HepG2 (cell line): ENCODE results near the gene ATRIP. TPM values are rescaled to one million over a fixed set of nuclear protein-coding genes. Genes with fewer than 3 reads are reported as not detected.

Source experiments
- ATAC-seq: fragments of 200-7000 bp; cut with Tn5 transposase; 3 replicates; pipeline ENCODE4 v1.9.1; 2020; ENCODE audit warnings: mild to moderate bottlenecking, moderate library complexity
- BruUV-seq: library from RNA; stranded (reverse); fragments of 400-500 nt; replicated peaks from 2 replicates; lab custom pipeline; 2021; lab: Mats Ljungman, UMichigan
- CTCF ChIA-PET: fragments of 300-600 bp; formaldehyde crosslinking; extraction: SDS; loops from one replicate; lab custom pipeline; 2021; ENCODE audit warnings: low total read pairs, inconsistent platforms, low intra/inter-chr PET ratio; lab: Yijun Ruan, JAX
- POLR2A ChIA-PET: fragments of 350-600 bp; sonication (Branson Sonifier 250); formaldehyde crosslinking; loops from one replicate; lab custom pipeline; 2020; ENCODE audit warnings: antibody characterized with exemption, inconsistent platforms; lab: Yijun Ruan, JAX
- DNase-seq: peaks from one replicate; pipeline ENCODE4 v3.0.0-alpha.2; 2015; ENCODE audit warnings: low spot score
- FAIRE-seq: peaks from 3 replicates; lab custom pipeline; 2011; peaks lifted over from hg19 to GRCh38; lab: Jason Lieb, UNC
- H2AFZ ChIP-seq: one replicate; pipeline ENCODE4 v1.6.1; 2011; ENCODE audit warnings: low read length, inconsistent platforms
- H3K27ac ChIP-seq: fragments of 300-600 bp; 3 replicates; pipeline ENCODE4 v1.8.0; 2011; ENCODE audit warnings: mixed run types, mild to moderate bottlenecking, mixed read lengths, low read length, inconsistent platforms; ENCODE audit not compliant: insufficient read depth; ENCODE audit errors: extremely low read length
- H3K27me3 ChIP-seq, 2 experiments: fragments of 200-600 bp in 1 of 2; 2 replicates in 1 of 2; 3 replicates in 1 of 2; pipeline versions ENCODE4 v1.6.0 to v1.8.0; 2011; ENCODE audit warnings: low read length in 2 of 2, mild to moderate bottlenecking in 2 of 2, moderate library complexity in 2 of 2, inconsistent platforms in 1 of 2; ENCODE audit not compliant: insufficient read depth in 2 of 2, control insufficient read depth in 1 of 2
- H3K36me3 ChIP-seq, 2 experiments: fragments of 200-600 bp in 1 of 2; replicated peaks in 1 of 2; 2 replicates in 1 of 2; 3 replicates in 1 of 2; pipeline versions ENCODE4 v1.5.1 to v1.8.0; 2011; ENCODE audit warnings: low read length in 2 of 2, inconsistent platforms in 1 of 2; ENCODE audit not compliant: insufficient read depth in 2 of 2, control insufficient read depth in 1 of 2
- H3K4me1 ChIP-seq: 2 replicates; pipeline ENCODE4 v1.5.1; 2012; ENCODE audit warnings: low read length, inconsistent platforms; ENCODE audit not compliant: insufficient read depth
- H3K4me2 ChIP-seq: 2 replicates; pipeline ENCODE4 v1.6.0; 2011; ENCODE audit warnings: low read depth, low read length, inconsistent platforms
- H3K4me3 ChIP-seq, 3 experiments: fragments of 200-600 bp in 1 of 3; sonication (generic), shearing (Covaris generic) in 1 of 3; replicated peaks in 1 of 3; 2 replicates each; pipeline ENCODE4 v1.5.1; 2011 to 2016; ENCODE audit warnings: low read length in 3 of 3, inconsistent platforms in 2 of 3, low read depth in 2 of 3, mild to moderate bottlenecking in 2 of 3, control low read depth in 1 of 3, mixed read lengths in 1 of 3; ENCODE audit not compliant: insufficient read depth in 1 of 3
- H3K79me2 ChIP-seq: one replicate; pipeline ENCODE4 v1.6.1; 2011; ENCODE audit warnings: low read length, inconsistent platforms; ENCODE audit not compliant: insufficient read depth
- H3K9ac ChIP-seq: 2 replicates; pipeline ENCODE4 v1.6.0; 2011; ENCODE audit warnings: mild to moderate bottlenecking, low read depth, low read length, inconsistent platforms; ENCODE audit not compliant: insufficient read depth
- H3K9me3 ChIP-seq: 2 replicates; pipeline ENCODE4 v1.5.1; 2012; ENCODE audit warnings: mild to moderate bottlenecking, low read length
- H4K20me1 ChIP-seq: 2 replicates; pipeline ENCODE4 v1.6.0; 2011; ENCODE audit warnings: inconsistent platforms, mild to moderate bottlenecking, low read length, moderate library complexity; ENCODE audit not compliant: insufficient read depth
- ARID3A ChIP-seq: IDR thresholded peaks from 2 replicates; pipeline ENCODE4 v1.6.1; 2012; ENCODE audit warnings: low read depth, low read length, improper control_type of control experiment
- GATAD1 ChIP-seq: IDR thresholded peaks from 2 replicates; pipeline ENCODE4 v1.6.1; 2016; ENCODE audit warnings: missing genetic modification reagents, missing compliant biosample characterization
- JUND ChIP-seq: sonication (generic); formaldehyde crosslinking; IDR thresholded peaks from 2 replicates; pipeline ENCODE4 v1.8.0; 2022; ENCODE audit warnings: mild to moderate bottlenecking, missing genetic modification reagents
- LCORL ChIP-seq, 2 experiments: fragments of 450-650 bp in 1 of 2; sonication (generic) in 1 of 2; formaldehyde crosslinking in 1 of 2; IDR thresholded peaks; 2 replicates each; pipeline versions ENCODE4 v1.5.0 to v1.6.1; 2017 to 2020; ENCODE audit warnings: antibody characterized with exemption in 1 of 2, missing genetic modification reagents in 1 of 2
- MAF1 ChIP-seq: sonication (generic); formaldehyde crosslinking; IDR thresholded peaks from 2 replicates; pipeline ENCODE4 v1.5.0; 2020; ENCODE audit warnings: missing genetic modification reagents, borderline replicate concordance
- MIXL1 ChIP-seq: IDR thresholded peaks from 2 replicates; pipeline ENCODE4 v1.6.1; 2016
- NAIF1 ChIP-seq: sonication (generic); formaldehyde crosslinking; IDR thresholded peaks from 2 replicates; pipeline ENCODE4 v1.5.0; 2020; ENCODE audit warnings: mild to moderate bottlenecking, missing genetic modification reagents, borderline replicate concordance
- POLR2AphosphoS2 ChIP-seq: IDR thresholded peaks from 2 replicates; pipeline ENCODE4 v1.6.1; 2011; ENCODE audit warnings: low read depth, low read length, improper control_type of control experiment
- PPARG ChIP-seq: conservative IDR thresholded peaks from 2 replicates; pipeline ENCODE4 v1.6.1; 2016; ENCODE audit warnings: missing biosample characterization, missing genetic modification reagents
- RXRB ChIP-seq: IDR thresholded peaks from 2 replicates; pipeline ENCODE4 v1.6.1; 2016; ENCODE audit warnings: borderline replicate concordance, missing genetic modification reagents, missing compliant biosample characterization
- SOX13 ChIP-seq, 3 experiments: fragments of 450-650 bp in 1 of 3; sonication (generic) in 1 of 3; formaldehyde crosslinking in 1 of 3; IDR thresholded peaks in 2 of 3; conservative IDR thresholded peaks in 1 of 3; 2 replicates each; pipeline versions ENCODE4 v1.5.0 to v1.6.1; 2016 to 2020; ENCODE audit warnings: antibody characterized with exemption in 1 of 3, mild to moderate bottlenecking in 1 of 3, missing compliant biosample characterization in 1 of 3, missing genetic modification reagents in 1 of 3, moderate library complexity in 1 of 3
- TOE1 ChIP-seq: sonication (generic); formaldehyde crosslinking; IDR thresholded peaks from 2 replicates; pipeline ENCODE4 v1.4.0; 2020; ENCODE audit warnings: mild to moderate bottlenecking, missing genetic modification reagents
- XRCC5 ChIP-seq: fragments of 200-400 bp; formaldehyde crosslinking; optimal IDR thresholded peaks from 2 replicates; pipeline ENCODE3; 2017; ENCODE audit warnings: mild to moderate bottlenecking, low read length
- ZMYM4 ChIP-seq: sonication (generic); formaldehyde crosslinking; IDR thresholded peaks from 2 replicates; pipeline ENCODE4 v1.8.1; 2023; ENCODE audit warnings: mild to moderate bottlenecking, missing genetic modification reagents
- ZNF160 ChIP-seq: sonication (generic); formaldehyde crosslinking; IDR thresholded peaks from 2 replicates; pipeline ENCODE4 v1.8.0; 2022; ENCODE audit warnings: mild to moderate bottlenecking, inconsistent platforms, missing genetic modification reagents
- ZNF580 ChIP-seq: IDR thresholded peaks from 2 replicates; pipeline ENCODE4 v1.6.1; 2016; ENCODE audit warnings: low read depth, borderline replicate concordance
- ZNF598 ChIP-seq: sonication (generic); formaldehyde crosslinking; IDR thresholded peaks from 2 replicates; pipeline ENCODE4 v1.5.1; 2020; ENCODE audit warnings: mild to moderate bottlenecking, missing genetic modification reagents, borderline replicate concordance
- ZNF672 ChIP-seq: sonication (generic); formaldehyde crosslinking; IDR thresholded peaks from 2 replicates; pipeline ENCODE4 v1.8.1; 2022; ENCODE audit warnings: missing genetic modification reagents
- ZNF792 ChIP-seq: IDR thresholded peaks from 2 replicates; pipeline ENCODE4 v1.6.1; 2016
- ZNF816 ChIP-seq: sonication (generic); formaldehyde crosslinking; IDR thresholded peaks from 2 replicates; pipeline ENCODE4 v1.8.0; 2022; ENCODE audit warnings: missing genetic modification reagents, mild to moderate bottlenecking, borderline replicate concordance
- WGBS: methylation state at CpG from one replicate; pipeline ENCODE4 v1.1.6; 2017; ENCODE audit warnings: low lambda C conversion rate; 5-methylcytosine and 5-hydroxymethylcytosine counted together
- in situ Hi-C: cut with HindIII; loops from 2 replicates; pipeline ENCODE4 v1.10.0; 2017; ENCODE audit warnings: low pct_unique_long_range_greater_than_20kb; ENCODE audit not compliant: extremely low pct_ligation_motif_present
- intact Hi-C: fragments of 100-400 bp; cut with micrococcal nuclease; formaldehyde crosslinking; loops from one replicate; pipeline ENCODE4 v1.10.0; 2022; ENCODE audit not compliant: unreplicated experiment
- polyA plus RNA-seq, 8 experiments: library from polyadenylated mRNA; depleted of rRNA in 3 of 8; stranded (reverse) in 7 of 8; unstranded in 1 of 8; fragments of >200 nt; fragmentation: Illumina TruSeq in 4 of 8; extraction: Trizol in 4 of 8; gene quantifications; 2 replicates each; pipeline versions ENCODE4 v1.2.1 to v1.2.3, GENCODE V29; 2011 to 2016; ENCODE audit warnings: low read depth in 4 of 8, missing spikeins in 1 of 8, mixed read lengths in 1 of 8; ENCODE audit not compliant: insufficient read depth in 1 of 8
- total RNA-seq, 5 experiments: library from RNA; depleted of rRNA; stranded (reverse); fragments of >200 nt; fragmentation: Illumina TruSeq; extraction: Trizol; gene quantifications; 2 replicates each; pipeline ENCODE4 v1.2.3, GENCODE V29; 2016; ENCODE audit warnings: low read depth in 1 of 5
- TF ChIP-seq, protein P1 (sequence below): IDR thresholded peaks from 2 replicates; pipeline ENCODE4 v1.6.1; 2016; ENCODE audit warnings: mild to moderate bottlenecking

The ATRIP gene
- total and polyA plus RNA-seq, 2 of the 13 experiments (the other 11 are each of a cell fraction or from before 2014, with no cell fraction given): 5.1 to 12.5 TPM

DNA sequence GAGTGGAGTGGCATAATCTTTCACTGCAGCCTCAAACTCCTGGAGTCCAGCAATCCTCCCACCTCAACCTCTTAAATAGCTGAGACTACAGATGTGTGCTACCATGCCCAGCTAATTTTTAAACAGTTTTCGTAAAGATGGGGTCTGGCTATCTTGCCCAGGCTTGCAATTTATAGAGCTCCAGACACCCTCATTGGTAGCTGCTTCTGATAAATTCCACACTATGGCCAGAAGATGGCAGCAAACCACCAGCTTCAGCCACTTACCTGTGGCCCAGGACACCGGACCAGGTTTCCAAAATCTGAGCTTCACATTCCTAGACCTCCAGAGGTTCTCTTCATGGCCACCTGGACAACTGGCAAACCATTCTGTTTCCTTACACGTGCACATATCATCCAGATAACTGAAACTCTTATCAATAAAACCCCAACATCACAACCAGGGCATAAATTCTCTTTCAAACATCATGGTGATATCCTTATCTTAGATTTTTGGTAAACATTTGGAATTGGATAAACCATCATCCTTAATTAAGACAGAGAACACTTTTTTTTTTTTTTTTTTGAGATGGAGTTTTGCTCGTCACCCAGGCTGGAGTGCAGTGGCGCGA, 45.6 kb upstream of the ATRIP start:
- Histone ChIP-seq H3K27me3 (no peaks in the 10 kb centered on the region), H3K36me3 (peaks cover 21 to 27% of the 10 kb centered on the region in 2 experiments; a peak in 4 of 5 replicates), H3K9me3 (no peaks in the 10 kb centered on the region), H3K4me2 (no peak overlapping the region), H3K27ac (no peak overlapping the region), H3K4me3 (no peak overlapping the region), H3K9ac (no peak overlapping the region), H3K4me1 (peaks cover 17% of the 10 kb centered on the region), H2AFZ (no peak overlapping the region), H3K79me2 (no peaks in the 10 kb centered on the region), H4K20me1 (peaks cover 4% of the 10 kb centered on the region; the same call in 1 of the 2 replicates)
- in situ Hi-C loops: loop anchor here (5.0 kb wide), 1 partner anchor 36 kb away; no protein-coding TSS in a partner anchor
- POLR2A ChIA-PET: interaction anchor here (0.7 to 4.0 kb wide), 10 partner anchors 8 to 160 kb away, joined by 3 to 71 read pairs (median 8); partner anchors contain the start of genes CCDC51, PLXNB1, TMA7 and ZNF589
- CTCF ChIA-PET: interaction anchor here (1.3 to 4.8 kb wide), 3 partner anchors 34 to 127 kb away, joined by 5 to 117 read pairs (median 9); partner anchors contain the start of genes CCDC51 and TMA7
- DNase-seq: peak; percentile 73
- intact Hi-C loops: loop anchor here (1.0 to 2.0 kb wide), 2 partner anchors 35 to 126 kb away; no protein-coding TSS in a partner anchor
- WGBS: 70% methylated on average over 6 of the region's 6 CpGs
- peak; percentile 87 for FAIRE-seq
- BruUV-seq: TSS peak; percentile 25
- ATAC-seq: peak; percentile 17
- TF ChIP-seq ZNF580 (CRISPR knock-in tag) (0 out of 2 replicates have a peak, but pooled peaks have one; percentile 28), ZNF598 (CRISPR knock-in tag) (no peak), ZNF672 (CRISPR knock-in tag) (no peak), RXRB (peak; percentile 43; the same call in 1 of the 2 replicates), POLR2AphosphoS2 (0 out of 2 replicates have a peak, but pooled peaks have one; percentile 39), XRCC5 (peak; percentile 45), JUND (CRISPR knock-in tag) (no peak), ZNF160 (CRISPR knock-in tag) (no peak), TOE1 (CRISPR knock-in tag) (no peak), LCORL (IDR thresholded peaks at IDR 0.05) (no peak), LCORL (CRISPR knock-in tag; IDR thresholded peaks at IDR 0.05) (0 out of 2 replicates have a peak, but pooled peaks have one; percentile 25), SOX13 (IDR thresholded peaks at IDR 0.05) (no peak), SOX13 (CRISPR knock-in tag; conservative IDR thresholded peaks at IDR 0.05 in 1 of 2, IDR thresholded peaks at IDR 0.05 in 1 of 2) (peak in 1 of 2 experiments; percentile 5; a peak in 1 of 4 replicates), NAIF1 (CRISPR knock-in tag) (peak; percentile 68; the same call in 1 of the 2 replicates), GATAD1 (0 out of 2 replicates have a peak, but pooled peaks have one; percentile 26), ZNF792 (CRISPR knock-in tag) (0 out of 2 replicates have a peak, but pooled peaks have one; percentile 39), ZMYM4 (CRISPR knock-in tag) (0 out of 2 replicates have a peak, but pooled peaks have one; percentile 23), ARID3A (peak; percentile 67), PPARG (no peak), ZNF816 (CRISPR knock-in tag) (0 out of 2 replicates have a peak, but pooled peaks have one; percentile 27), MAF1 (CRISPR knock-in tag) (no peak), MIXL1 (peak; percentile 63; the same call in 1 of the 2 replicates)
- TF ChIP-seq, protein P1, sequence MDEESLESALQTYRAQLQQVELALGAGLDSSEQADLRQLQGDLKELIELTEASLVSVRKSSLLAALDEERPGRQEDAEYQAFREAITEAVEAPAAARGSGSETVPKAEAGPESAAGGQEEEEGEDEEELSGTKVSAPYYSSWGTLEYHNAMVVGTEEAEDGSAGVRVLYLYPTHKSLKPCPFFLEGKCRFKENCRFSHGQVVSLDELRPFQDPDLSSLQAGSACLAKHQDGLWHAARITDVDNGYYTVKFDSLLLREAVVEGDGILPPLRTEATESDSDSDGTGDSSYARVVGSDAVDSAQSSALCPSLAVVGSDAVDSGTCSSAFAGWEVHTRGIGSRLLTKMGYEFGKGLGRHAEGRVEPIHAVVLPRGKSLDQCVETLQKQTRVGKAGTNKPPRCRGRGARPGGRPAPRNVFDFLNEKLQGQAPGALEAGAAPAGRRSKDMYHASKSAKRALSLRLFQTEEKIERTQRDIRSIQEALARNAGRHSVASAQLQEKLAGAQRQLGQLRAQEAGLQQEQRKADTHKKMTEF (CRISPR knock-in tag): 0 out of 2 replicates have a peak, but pooled peaks have one; percentile 15
